Measurements from ENCODE around the gene ZNF438.
"Not testable (repeated sequence)": the region's sequence is repeated elsewhere in the genome, so short reads cannot be mapped to it uniquely, and the experiment has no call there.

Gene ZNF438

DNA sequence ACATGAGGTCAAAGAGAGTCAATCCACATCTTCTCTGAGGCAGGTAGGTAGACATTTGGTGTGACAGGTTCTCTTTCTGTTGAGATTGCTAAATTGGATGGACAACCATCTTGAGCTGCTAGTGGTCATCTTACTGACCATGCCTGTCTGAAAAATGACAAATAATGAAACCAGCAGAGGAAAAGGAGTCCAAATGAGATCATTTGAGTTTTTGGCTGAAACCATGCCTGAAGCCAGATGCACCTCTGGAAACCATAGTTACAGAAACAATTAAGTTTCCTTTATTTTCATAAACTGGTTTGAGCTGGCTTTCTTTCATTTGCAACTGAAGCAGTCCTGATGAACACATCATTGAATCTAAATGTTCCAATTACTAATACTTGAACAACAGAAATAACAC is 100.6 kb downstream of the ZNF438 start:
- DNase-seq, result no peak

DNA sequence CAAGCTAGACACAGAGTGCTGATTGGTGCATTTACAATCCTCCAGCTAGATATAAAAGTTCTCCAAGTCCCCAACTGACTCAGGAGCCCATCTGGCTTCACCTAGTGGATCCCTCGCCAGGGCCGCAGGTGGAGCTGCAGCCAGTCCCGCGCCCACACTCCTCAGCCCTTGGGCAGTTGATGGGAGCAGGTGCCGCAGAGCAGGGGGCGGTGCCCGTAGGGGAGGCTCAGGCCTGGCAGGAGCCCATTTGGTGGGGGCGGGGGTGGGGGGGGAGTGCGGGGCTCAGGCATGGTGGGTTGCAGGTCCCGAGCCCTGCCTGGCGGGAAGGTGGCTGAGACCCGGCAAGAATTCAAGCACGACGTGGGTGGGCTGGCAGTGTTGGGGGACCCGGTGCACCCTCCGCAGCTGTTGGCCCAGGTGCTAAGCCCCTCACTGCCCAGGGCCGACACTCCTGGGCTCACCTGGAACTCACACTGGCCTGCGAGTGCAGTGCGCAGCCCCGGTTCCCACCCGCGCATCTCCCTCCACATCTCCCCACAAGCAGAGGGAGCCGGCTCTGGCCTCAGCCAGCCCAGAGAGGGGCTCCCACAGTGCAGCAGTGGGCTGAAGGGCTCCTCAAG is 101.7 kb downstream of the ZNF438 start:
- no peak for DNase-seq

DNA sequence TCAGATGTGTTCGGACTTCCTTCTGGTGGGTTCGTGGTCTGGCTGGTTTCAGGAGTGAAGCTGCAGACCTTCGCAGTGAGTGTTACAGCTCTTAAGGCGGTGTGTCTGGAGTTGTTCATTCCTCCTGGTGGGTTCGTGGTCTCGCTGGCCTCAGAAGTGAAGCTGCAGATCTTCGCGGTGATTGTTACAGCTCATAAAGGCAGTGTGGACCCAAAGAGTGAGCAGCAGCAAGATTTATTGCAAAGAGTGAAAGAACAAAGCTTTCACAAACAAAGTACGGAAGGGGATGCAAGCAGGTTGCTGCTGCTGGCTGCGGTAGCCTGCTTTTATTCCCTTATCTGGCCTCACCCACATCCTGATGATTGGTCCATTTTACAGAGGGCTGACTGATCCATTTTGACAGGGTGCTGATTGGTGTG is 102.3 kb downstream of the ZNF438 start:
- DNase-seq, result not testable (repeated sequence)

DNA sequence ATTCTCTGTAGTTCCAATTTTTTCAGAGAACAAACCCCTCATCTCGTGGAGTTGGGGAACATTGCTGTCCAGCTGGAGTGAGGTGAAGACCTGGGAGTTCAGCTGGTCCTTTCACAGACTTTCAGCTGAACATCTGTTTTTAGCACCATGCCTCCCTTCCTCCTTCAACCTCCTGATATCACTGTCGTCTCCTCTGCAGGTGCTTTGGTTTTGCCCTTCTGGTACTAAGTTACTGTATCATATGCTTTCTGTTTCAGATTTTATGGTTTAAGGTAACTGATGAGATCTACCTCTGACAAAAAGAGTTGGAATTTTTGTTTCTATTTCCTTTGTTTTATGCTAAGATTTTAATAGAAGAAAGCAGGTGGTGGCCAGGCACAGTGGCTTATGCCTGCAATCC is 102.9 kb downstream of the ZNF438 start:
- DNase-seq, result no peak

DNA sequence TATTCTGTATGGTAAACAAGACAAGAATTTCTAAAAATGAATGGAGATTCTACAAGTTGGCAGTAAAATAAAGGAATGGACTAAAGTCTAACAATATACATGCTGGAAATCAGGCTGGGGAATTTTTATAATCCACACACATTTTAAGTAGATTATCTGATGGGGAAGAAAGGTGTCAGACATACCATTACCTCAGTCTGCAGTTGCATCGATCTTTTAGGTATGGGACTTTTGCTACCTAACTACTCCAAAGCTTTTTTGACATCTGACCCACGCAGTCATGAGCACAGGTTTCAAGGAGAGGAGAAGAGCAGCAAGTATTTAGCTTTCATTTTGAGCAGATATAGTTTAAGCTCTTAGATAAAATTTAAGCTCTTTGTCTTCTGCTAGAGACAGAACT is 113.0 kb downstream of the ZNF438 start:
- no peak for DNase-seq

DNA sequence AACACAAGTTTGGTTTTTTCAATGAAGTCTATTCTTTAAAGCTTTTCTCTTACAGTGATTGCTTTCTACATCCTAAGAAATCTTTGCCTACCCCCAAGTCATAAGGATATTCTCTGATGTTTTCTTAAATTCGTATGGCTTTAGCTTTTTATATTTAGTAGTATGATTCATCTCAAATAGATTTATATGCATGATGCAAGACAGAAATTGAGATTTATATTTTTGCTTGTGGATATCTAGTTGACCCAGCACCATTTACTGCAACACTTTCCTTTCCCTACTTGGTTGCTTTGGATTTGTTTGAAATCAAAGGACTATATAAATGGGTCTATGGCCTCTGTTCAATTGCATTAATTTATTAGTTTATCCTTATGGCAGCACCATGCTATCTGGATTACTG is 113.9 kb downstream of the ZNF438 start:
- DNase-seq, result peak; percentile 52

DNA sequence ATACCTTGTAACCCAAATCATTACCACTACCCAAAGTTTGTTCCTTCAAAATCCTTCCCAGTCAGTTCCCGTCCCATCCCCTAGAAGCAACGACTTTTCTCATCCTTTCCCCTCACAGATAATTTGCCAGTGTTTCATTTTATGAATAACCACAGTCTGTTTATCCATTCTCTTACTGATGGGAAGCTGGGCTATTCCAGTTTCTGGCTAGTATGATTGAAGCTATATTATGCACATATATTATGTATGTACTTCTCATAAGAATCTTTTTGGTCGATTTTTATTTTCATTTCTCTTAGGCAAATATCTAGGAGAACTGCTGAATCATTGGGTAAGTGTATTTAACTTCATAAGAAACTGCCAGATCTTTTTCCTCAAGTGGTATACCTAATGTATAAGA is 114.6 kb downstream of the ZNF438 start:
- DNase-seq, result no peak

DNA sequence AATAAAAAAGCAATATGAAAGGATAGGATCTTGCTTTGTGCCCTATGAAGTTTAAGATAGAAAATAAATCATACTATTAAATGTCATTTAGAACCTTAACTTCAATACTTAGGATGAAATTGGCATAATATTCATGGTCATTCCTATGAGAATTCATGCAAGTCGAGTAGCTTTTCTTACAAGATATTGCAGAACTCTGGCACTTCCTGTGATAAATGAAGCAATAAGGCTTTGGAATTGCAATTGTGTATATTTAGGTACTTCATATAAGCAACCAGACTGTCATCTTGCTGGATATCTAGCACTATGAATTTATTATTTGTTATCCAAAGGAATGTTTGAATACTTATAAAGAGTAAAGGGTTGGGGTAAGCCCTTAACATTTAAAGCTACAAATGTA is 116.5 kb downstream of the ZNF438 start:
- DNase-seq, result peak; percentile 45

- no peak for DNase-seq
These were observed 120.3 kb downstream of the ZNF438 start for GRCh38 chr10:30911303-30911863.

GRCh38 chr10:30903397-30904138 is 128.1 kb downstream of the ZNF438 start:
- no peak for DNase-seq

DNA sequence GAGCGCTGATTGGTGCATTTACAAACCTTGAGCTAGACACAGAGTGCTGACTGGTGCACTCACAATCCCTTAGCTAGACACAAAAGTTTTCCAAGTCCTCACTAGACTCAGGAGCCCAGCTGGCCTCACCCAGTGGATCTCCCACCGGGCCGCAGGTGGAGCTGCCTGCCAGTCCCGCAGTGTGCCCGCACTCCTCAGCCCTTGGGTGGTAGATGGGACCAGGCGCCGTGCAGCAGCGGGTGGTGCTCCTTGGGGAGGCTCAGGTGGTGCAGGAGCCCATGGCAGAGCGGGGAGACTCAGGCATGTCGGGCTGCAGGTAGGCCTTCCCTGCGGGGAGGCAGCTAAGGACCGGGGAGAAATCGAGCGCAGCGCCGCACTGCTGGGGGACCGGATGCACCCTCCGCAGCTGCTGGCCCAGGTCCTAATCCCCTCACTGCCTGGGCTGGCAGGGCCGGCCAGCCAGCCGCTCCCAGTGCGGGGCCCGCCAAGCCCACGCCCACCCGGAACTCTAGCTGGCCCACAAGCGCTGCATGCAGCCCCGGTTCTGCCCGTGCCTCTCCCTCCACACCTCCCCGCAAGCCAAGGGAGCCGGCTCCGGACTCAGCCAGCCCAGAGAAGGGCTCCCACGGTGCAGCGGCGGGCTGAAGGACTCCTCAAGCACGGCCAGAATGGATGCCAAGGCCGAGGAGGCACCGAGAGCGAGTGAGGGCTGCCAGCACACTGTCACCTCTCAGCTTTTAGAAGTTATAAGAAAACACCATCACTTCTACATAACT is 128.9 kb downstream of the ZNF438 start:
- DNase-seq, result no peak

- DNase-seq, result not testable (repeated sequence)
These were observed 130.2 kb downstream of the ZNF438 start for GRCh38 chr10:30901487-30901886.

DNA sequence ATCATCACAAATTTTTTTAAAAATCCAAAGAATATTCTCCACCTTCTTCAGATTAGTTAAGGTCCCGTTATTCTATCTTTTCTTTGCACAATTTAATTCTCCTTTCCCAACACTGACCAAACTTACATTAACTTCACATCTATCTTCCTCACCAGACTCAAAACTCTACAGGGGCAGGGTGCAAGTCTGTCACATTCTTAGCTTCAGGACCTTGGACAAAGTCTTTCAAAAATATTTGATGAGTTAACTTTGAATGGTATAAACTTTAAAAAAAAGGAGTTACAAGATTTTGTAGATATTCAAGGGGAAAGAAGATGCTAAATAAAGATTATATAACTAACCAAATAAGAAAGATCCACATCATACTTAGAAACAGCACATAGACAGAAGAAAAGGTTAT is 132.7 kb downstream of the ZNF438 start:
- DNase-seq, result no peak

GRCh38 chr10:30897547-30897946 is 134.1 kb downstream of the ZNF438 start:
- no peak for DNase-seq

DNA sequence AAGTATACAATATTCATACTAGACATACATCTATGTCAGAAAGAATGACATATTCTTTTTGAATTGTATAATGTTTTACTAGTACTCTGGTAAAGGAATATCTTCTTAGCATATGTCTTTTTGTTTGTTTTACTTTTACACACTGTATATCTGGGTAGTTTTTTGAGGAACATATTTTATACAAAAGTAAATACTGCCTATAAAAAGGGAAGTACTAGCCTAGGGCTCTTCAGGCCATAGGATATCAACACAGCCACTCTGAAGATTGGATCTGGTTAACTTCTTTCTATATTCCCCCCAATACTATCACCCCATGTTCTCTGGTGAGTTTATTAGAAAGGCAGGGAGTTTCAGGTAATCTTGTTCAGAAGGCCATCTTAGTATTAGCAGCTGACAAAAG is 134.6 kb downstream of the ZNF438 start:
- DNase-seq, result no peak

DNA sequence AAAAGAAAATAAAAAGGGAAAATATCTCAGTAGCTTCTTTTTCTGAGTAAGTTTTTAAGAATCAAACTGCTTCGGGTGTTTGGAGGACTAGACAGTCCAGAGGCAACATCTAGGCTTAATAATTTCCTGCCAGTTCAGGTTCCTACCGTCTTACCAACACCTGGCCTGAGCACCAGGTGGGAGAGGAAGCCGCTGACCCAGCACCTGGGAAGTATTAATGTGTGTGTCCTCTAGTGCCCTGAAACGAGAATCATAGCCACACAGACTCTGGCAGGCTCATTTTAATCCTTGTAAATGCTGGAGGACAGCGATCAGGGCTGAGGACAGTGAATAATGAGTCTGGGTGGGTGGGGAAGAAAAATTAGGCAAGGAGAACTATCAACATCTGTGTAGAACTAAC is 137.4 kb downstream of the ZNF438 start:
- DNase-seq, result no peak

- DNase-seq, result no peak
These were observed 138.5 kb downstream of the ZNF438 start for GRCh38 chr10:30893208-30893607.

DNA sequence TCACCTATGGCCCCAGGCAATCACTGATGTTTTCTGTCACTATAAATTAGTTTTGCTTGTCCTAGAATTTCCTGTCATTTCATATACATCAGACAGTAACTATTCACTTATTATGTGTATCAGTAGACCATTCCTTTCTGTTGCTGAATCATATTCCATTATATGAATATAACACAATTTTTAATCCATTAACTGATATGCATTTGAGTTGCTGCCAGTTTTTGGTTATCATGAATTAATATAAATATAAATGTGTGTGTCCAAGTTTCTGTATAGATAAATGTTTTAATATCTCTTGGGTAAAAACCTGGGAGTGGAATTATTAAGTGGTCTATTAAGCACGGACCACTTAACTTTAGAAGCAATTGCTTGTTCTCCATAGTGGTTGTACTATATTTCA is 143.8 kb downstream of the ZNF438 start:
- DNase-seq, result no peak

DNA sequence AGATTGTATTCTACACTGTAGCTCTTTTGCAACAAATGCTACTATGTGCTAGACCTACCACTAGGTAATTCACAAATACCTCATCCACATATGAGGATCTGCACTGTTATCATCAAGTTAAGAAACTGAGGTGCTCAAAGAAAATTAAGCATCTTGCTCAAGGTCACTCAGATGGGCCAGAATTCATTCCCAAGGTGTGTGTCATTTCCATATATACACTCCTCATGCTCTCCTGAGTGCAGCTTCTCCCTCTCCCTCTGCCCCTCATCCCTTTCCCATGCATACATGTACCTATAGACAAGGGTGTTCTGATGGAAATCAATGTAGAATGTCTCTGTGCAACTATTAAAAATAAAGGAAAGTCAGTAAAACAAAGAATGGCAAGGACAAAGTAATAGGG is 146.2 kb downstream of the ZNF438 start:
- DNase-seq, result no peak

DNA sequence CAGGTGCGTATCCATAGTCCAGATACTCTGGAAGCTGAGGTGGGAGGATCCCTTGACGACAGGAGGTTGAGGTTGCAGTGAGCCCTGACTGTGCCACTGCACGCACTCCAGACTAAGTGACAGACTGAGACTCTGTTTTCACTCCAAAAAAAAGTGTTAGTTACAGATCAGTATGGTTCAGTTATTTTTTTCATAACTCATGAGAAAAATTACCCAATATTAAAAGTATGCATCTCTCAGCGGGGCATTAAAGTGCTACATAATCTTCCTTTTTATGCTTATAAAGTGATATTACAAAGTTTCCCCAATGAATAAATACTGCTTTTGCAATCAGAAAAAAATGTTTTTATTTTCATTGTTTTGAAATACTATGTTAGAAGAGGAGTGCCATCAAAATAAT is 147.9 kb downstream of the ZNF438 start:
- no peak for DNase-seq

GRCh38 chr10:30883116-30883515 is 148.5 kb downstream of the ZNF438 start:
- no peak for DNase-seq

- DNase-seq, result no peak
These were observed 149.4 kb downstream of the ZNF438 start for GRCh38 chr10:30882281-30882680.

DNA sequence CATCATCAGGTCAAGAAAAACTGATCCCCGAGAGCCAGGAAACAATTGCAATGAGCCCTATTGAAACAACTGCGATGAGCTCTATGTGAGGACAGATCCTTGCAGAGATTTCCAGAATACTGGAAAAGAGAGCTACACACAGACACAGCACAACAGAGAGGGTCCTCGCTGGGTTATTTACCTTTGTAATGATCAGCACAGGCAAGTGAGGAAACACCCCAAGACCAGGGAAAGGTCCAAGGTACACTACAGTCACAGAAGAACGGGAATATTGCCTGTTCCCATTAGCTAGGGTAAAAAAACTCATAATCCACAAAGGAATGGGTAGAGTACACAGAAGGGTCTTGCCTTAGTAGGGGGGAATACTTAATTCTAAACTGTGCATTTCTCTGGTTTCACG is 152.7 kb downstream of the ZNF438 start:
- DNase-seq, result no peak

Data from fibroblast of skin of back (primary cell).